RWPE2 (cell line): ENCODE measurements around the gene PROM1.

Source experiments
- ATAC-seq: fragments of 200-7000 bp; cut with Tn5 transposase; 3 replicates; pipeline ENCODE4 v1.9.1; 2021; ENCODE audit warnings: low read depth
- DNase-seq: peaks from one replicate; pipeline ENCODE4 v3.0.0-alpha.2; 2020; ENCODE audit warnings: low spot score
- H3K27ac ChIP-seq: fragments of 450-650 bp; 2 replicates; pipeline ENCODE4 v1.5.1; 2017; ENCODE audit warnings: mild to moderate bottlenecking; ENCODE audit not compliant: poor library complexity, severe bottlenecking
- H3K27me3 ChIP-seq: fragments of 250-450 bp; sonication (Bioruptor Pico); 2 replicates; pipeline ENCODE4 v1.5.1; 2021; ENCODE audit warnings: mild to moderate bottlenecking, moderate library complexity; ENCODE audit not compliant: insufficient read depth, poor library complexity, severe bottlenecking
- H3K36me3 ChIP-seq: fragments of 250-450 bp; sonication (Bioruptor Pico); 2 replicates; pipeline ENCODE4 v1.5.1; 2020; ENCODE audit warnings: low read depth, mild to moderate bottlenecking, moderate library complexity
- H3K4me1 ChIP-seq: fragments of 250-450 bp; sonication (Bioruptor Pico); 2 replicates; pipeline ENCODE4 v1.5.1; 2021; ENCODE audit warnings: mild to moderate bottlenecking, moderate library complexity; ENCODE audit not compliant: insufficient read depth, poor library complexity, severe bottlenecking
- H3K4me3 ChIP-seq: fragments of 250-450 bp; sonication (Bioruptor Pico); 2 replicates; pipeline ENCODE4 v1.5.1; 2021; ENCODE audit warnings: mild to moderate bottlenecking, moderate library complexity; ENCODE audit not compliant: severe bottlenecking
- H3K9me3 ChIP-seq: fragments of 250-450 bp; sonication (Bioruptor Pico); 2 replicates; pipeline ENCODE4 v1.5.1; 2021; ENCODE audit warnings: mild to moderate bottlenecking, moderate library complexity; ENCODE audit not compliant: severe bottlenecking
- CTCF ChIP-seq: fragments of 450-650 bp; IDR thresholded peaks from one replicate; pipeline ENCODE4 v1.5.1; 2017; ENCODE audit warnings: mild to moderate bottlenecking, moderate library complexity; ENCODE audit not compliant: poor library complexity, severe bottlenecking

Gene PROM1

DNA sequence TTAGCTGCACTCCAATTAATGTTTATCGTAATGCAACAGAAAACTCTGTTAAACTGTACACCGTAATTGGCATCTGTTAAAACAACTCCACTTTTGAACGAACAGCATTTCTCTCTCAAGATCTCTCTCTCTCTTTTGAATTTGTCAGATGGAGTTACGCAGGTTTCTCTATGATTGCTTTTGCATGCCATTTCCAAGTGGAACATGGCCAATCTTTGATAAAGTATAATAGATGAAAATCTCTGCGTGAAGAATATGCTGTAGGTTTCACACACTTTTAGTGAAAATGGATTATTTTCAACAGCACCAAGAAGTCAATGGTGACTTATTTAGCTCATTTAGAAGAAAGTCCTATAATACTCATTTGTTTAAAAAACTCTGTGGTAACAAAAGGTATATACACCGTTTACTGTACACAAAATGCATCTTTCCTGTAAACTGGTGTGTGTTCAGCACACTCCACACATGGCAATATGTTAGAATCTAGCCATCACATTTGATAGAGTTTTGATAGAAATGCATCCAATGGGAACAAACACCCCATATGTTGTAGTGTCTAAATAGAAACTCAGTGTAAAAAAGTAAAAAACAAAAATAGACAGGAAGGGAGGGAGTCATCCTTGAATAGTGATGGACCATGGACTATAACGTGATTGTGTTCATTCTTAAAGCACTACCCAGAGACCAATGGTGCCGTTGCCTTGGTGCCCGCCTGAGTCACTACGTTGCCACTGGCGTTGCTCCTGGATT is 115.1 kb downstream of the PROM1 start:
- no peak for TF ChIP-seq CTCF
- H3K27ac ChIP-seq, result no peak overlapping the region
- no peaks in the 10 kb centered on the region for H3K27me3 ChIP-seq
- H3K4me1 ChIP-seq, result no peaks in the 10 kb centered on the region
- no peaks in the 10 kb centered on the region for H3K9me3 ChIP-seq
- DNase-seq (no peak), ATAC-seq (no peak)
- no peak overlapping the region for H3K4me3 ChIP-seq
- no peaks in the 10 kb centered on the region for H3K36me3 ChIP-seq

DNA sequence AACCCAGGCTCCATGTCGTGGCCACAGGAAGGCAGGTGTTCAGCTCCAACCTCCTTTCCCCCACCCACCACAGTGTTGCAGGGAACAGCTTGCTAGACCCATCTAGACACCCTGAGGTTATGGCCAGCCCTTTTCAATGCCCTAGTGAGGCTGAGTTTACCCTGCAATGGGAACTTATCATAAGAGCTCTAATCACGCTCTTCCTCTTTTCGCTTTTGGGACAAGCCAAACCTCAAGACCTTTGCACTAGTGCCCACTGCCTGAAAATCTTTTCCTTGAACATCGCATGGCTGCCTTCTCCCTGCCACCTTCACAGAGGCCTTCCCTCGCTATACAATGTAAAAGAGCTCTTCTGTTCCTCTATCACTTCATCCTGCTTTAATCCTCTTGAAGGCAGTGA is 118.5 kb downstream of the PROM1 start:
- Histone ChIP-seq H3K36me3 (no peaks in the 10 kb centered on the region), H3K4me3 (no peak overlapping the region), H3K27ac (no peak overlapping the region), H3K27me3 (no peaks in the 10 kb centered on the region), H3K9me3 (no peaks in the 10 kb centered on the region), H3K4me1 (no peaks in the 10 kb centered on the region)
- TF ChIP-seq CTCF, result no peak
- no peak for ATAC-seq
- DNase-seq, result no peak

DNA sequence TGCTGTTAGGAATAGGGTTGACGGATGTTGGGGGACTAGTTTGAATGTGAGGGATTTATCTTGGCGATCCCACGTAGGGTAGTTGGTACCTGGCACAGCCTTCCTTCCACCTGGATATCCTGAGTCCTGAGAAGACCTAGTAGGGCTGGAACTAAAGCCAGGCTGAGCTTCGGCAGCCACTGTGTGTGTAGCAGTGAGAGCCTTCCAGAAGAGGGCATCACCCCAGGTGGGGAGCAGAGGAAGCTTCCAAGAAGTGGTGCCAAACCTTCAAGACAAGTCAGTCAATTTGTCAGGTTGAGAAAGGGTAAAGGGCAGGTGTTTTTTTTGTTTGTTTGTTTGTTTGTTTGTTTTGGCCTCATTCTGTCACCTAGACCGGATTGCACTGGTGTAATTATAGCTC is 119.7 kb downstream of the PROM1 start:
- DNase-seq (no peak), ATAC-seq (peak; percentile 53; the same call in 2 of the 3 replicates)
- no peaks in the 10 kb centered on the region for H3K4me1 ChIP-seq
- TF ChIP-seq CTCF, result no peak
- no peaks in the 10 kb centered on the region for H3K27me3 ChIP-seq
- H3K27ac ChIP-seq, result no peak overlapping the region
- no peak overlapping the region for H3K4me3 ChIP-seq
- no peaks in the 10 kb centered on the region for H3K36me3 ChIP-seq
- H3K9me3 ChIP-seq, result no peaks in the 10 kb centered on the region

DNA sequence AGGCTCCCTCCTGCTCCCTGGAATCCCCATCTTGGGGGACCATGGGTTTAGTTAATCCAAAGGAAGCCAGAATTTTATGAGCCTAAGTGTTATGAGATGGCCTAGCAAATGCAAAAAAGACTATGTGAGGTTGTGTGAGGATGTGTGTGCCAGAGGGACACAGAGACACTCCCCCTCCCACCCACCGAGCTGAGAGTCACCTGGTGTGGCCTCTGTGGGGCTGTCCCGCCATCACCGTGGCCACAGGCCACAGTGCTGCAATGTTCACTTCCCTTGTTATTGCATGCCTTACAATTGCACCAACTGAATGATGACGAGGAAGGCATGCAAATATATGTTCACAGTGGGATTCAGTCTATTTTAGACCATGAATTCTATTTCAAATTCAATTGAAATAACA is 120.2 kb downstream of the PROM1 start:
- no peak for TF ChIP-seq CTCF
- ATAC-seq (no peak; the same call in 2 of the 3 replicates), DNase-seq (no peak)
- no peaks in the 10 kb centered on the region for H3K36me3 ChIP-seq
- H3K4me1 ChIP-seq, result no peaks in the 10 kb centered on the region
- no peaks in the 10 kb centered on the region for H3K9me3 ChIP-seq
- H3K27ac ChIP-seq, result no peak overlapping the region
- H3K4me3 ChIP-seq, result no peak overlapping the region
- no peaks in the 10 kb centered on the region for H3K27me3 ChIP-seq

DNA sequence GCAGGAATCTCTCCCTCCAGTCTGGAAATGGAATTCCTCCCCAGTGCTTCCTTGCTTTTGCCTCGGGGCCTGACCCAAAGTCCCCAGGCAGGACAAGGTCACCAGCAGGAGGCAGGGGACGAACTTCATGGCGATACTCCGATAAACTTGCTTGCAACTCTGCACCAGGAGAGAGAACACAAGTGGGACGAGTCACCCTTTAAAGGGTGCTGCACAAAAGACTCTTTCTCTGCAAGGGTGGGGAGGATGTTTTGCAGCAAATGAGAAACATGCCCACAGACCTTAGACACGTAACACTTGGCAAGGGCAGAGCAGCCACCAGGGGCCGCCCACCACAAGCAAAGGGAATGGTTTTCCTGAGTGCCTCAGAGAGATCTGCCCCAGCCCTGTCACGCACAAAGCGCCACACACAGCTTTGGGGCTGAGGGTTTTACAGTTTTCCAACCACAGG is 120.8 kb downstream of the PROM1 start, which contains the start of gene FGFBP2:
Gene FGFBP2, minus strand, starts transcription at position 175 of the 451 bp plus-strand sequence. Its CDS starts 46 bp downstream, at position 129.
- Histone ChIP-seq H3K27me3 (no peaks in the 10 kb centered on the region), H3K4me3 (no peak within 1 kb of the TSS), H3K4me1 (no peaks in the 10 kb centered on the region), H3K9me3 (no peaks in the 10 kb centered on the region), H3K27ac (no peak within 1 kb of the TSS), H3K36me3 (no peaks in the 10 kb centered on the region)
- ATAC-seq, result peak; percentile 85
- TF ChIP-seq CTCF, result peak; percentile 64
- no peak for DNase-seq
